Thoracic aorta (tissue), 2 donors: ENCODE data around the gene SURF4. TPM values are rescaled to one million over a fixed set of nuclear protein-coding genes. Genes with fewer than 3 reads are reported as not detected.

ENCODE experiments used
- ATAC-seq: fragments of 150-250 bp; one replicate; pipeline ENCODE4 v1.8.0; 2017; ENCODE audit warnings: low read depth; ENCODE audit not compliant: insufficient number of reproducible peaks, low FRiP score
- DNase-seq: peaks from one replicate; pipeline ENCODE4 v3.0.0-alpha.2; 2020; ENCODE audit warnings: low spot score
- H3K27ac ChIP-seq, 2 donors: fragments of 200-600 bp; sonication (generic); 1 replicate in 1 of 2; 2 replicates in 1 of 2; pipeline ENCODE4 v1.5.1; 2016; ENCODE audit warnings: mild to moderate bottlenecking in 2 of 2, moderate library complexity in 2 of 2
- H3K27me3 ChIP-seq: fragments of 200-600 bp; sonication (generic); replicated peaks from 2 replicates; pipeline ENCODE4 v1.6.0; 2016; ENCODE audit warnings: mild to moderate bottlenecking; ENCODE audit not compliant: insufficient read depth
- H3K36me3 ChIP-seq: fragments of 200-600 bp; sonication (generic); one replicate; pipeline ENCODE4 v1.5.1; 2016
- H3K4me1 ChIP-seq, 2 donors: fragments of 200-600 bp; sonication (generic); 1 replicate in 1 of 2; 2 replicates in 1 of 2; pipeline versions ENCODE4 v1.5.1 to v1.6.0; 2016; ENCODE audit warnings: low read depth in 2 of 2, mild to moderate bottlenecking in 1 of 2; ENCODE audit not compliant: control insufficient read depth in 1 of 2
- H3K4me3 ChIP-seq: fragments of 200-600 bp; sonication (generic); 2 replicates; pipeline ENCODE4 v1.5.1; 2016; ENCODE audit warnings: mild to moderate bottlenecking
- H3K9me3 ChIP-seq: fragments of 200-600 bp; sonication (generic); 2 replicates; pipeline ENCODE4 v1.5.1; 2016
- CTCF ChIP-seq: fragments of 200-600 bp; sonication (generic); IDR thresholded peaks from one replicate; pipeline ENCODE4 v1.5.1; 2019; ENCODE audit warnings: antibody characterized with exemption
- total RNA-seq, 2 donors: library from RNA; depleted of rRNA; stranded (reverse); fragments of >200 nt; gene quantifications; one replicate each; pipeline versions ENCODE4 v1.1.0 to v1.2.3, GENCODE V29; 2016

SURF4 gene
- total RNA-seq, 2 donors from 2014 or later: 152 to 154 TPM

- no peak overlapping the region for H3K4me3 ChIP-seq
- no peak for ATAC-seq
Measured at GRCh38 chr9:133357656-133358055, 18.2 kb downstream of the SURF4 start.

GRCh38 chr9:133356391-133357091, 19.3 kb downstream of the SURF4 start, which contains the start of the genes SURF1 and SURF2:
Gene SURF1 (minus strand): TSS chr9:133356487. CDS start chr9:133356453, 34 bp downstream.
Gene SURF2 (plus strand): TSS chr9:133356550. CDS start chr9:133356593, 43 bp downstream.
- H3K36me3 ChIP-seq: peaks cover 10% of the 10 kb centered on the region
- TF ChIP-seq CTCF: no peak
- peak; percentile 45 for DNase-seq

More at GRCh38 chr9:133357656-133358055, 18.2 kb downstream of the SURF4 start:
- H3K27me3 ChIP-seq: no peaks in the 10 kb centered on the region
- no peaks in the 10 kb centered on the region for H3K9me3 ChIP-seq
- peaks cover 15 to 28% of the 10 kb centered on the region in 2 donors for H3K4me1 ChIP-seq
- no peak for DNase-seq
- TF ChIP-seq CTCF: no peak
- no peak overlapping the region for H3K27ac ChIP-seq
- H3K36me3 ChIP-seq: peaks cover 2% of the 10 kb centered on the region

GRCh38 chr9:133355881-133356357, 19.9 kb downstream of the SURF4 start:
- H3K4me3 ChIP-seq: peak overlapping the region; percentile 88
- ATAC-seq: no peak
- H3K36me3 ChIP-seq: peaks cover 16% of the 10 kb centered on the region
- peaks cover 15 to 28% of the 10 kb centered on the region in 2 donors for H3K4me1 ChIP-seq
- no peaks in the 10 kb centered on the region for H3K9me3 ChIP-seq
- DNase-seq: no peak
- H3K27ac ChIP-seq: peak overlapping the region; percentile 56 to 58
- H3K27me3 ChIP-seq: no peaks in the 10 kb centered on the region
- TF ChIP-seq CTCF: no peak

More at GRCh38 chr9:133356391-133357091, 19.3 kb downstream of the SURF4 start, which contains the start of the genes SURF1 and SURF2:
- H3K4me3 ChIP-seq: peak within 1 kb of the TSS; percentile 88
- H3K27ac ChIP-seq: peak within 1 kb of the TSS; percentile 56 to 58
- H3K9me3 ChIP-seq: no peaks in the 10 kb centered on the region
- H3K4me1 ChIP-seq: peaks cover 15 to 28% of the 10 kb centered on the region in 2 donors
- ATAC-seq: peak; percentile 39
- H3K27me3 ChIP-seq: no peaks in the 10 kb centered on the region

GRCh38 chr9:133354766-133355165, 21.1 kb downstream of the SURF4 start:
- no peak overlapping the region for H3K4me3 ChIP-seq
- TF ChIP-seq CTCF: no peak
- no peak for DNase-seq
- peaks cover 15 to 31% of the 10 kb centered on the region in 2 donors for H3K4me1 ChIP-seq
- H3K9me3 ChIP-seq: no peaks in the 10 kb centered on the region
- no peak for ATAC-seq
- peaks cover 28% of the 10 kb centered on the region for H3K36me3 ChIP-seq
- H3K27me3 ChIP-seq: no peaks in the 10 kb centered on the region
- no peak overlapping the region for H3K27ac ChIP-seq

- H3K36me3 ChIP-seq: peaks cover 36% of the 10 kb centered on the region
- no peak overlapping the region for H3K27ac ChIP-seq
- H3K9me3 ChIP-seq: no peaks in the 10 kb centered on the region
- ATAC-seq (no peak), DNase-seq (no peak)
- TF ChIP-seq CTCF: no peak
- no peaks in the 10 kb centered on the region for H3K27me3 ChIP-seq
- peaks cover 21 to 43% of the 10 kb centered on the region in 2 donors for H3K4me1 ChIP-seq
- H3K4me3 ChIP-seq: no peak overlapping the region
Measured at GRCh38 chr9:133353548-133353947, 22.3 kb downstream of the SURF4 start.
